HUES64 (cell line): ENCODE measurements around the gene TLDC2.
"Not testable (repeated sequence)": the region's sequence is repeated elsewhere in the genome, so short reads cannot be mapped to it uniquely, and the experiment has no call there.

Source experiments
- H3K27ac ChIP-seq: 2 replicates; pipeline ENCODE4 v1.7.0; 2013; ENCODE audit warnings: low read depth, low read length, inconsistent platforms
- H3K27me3 ChIP-seq: 2 replicates; pipeline ENCODE4 v1.6.1; 2013; ENCODE audit warnings: mild to moderate bottlenecking, low read length; ENCODE audit not compliant: insufficient read depth
- H3K36me3 ChIP-seq: 2 replicates; pipeline ENCODE4 v1.6.1; 2013; ENCODE audit warnings: mild to moderate bottlenecking, low read length; ENCODE audit not compliant: insufficient read depth
- H3K4me1 ChIP-seq: 2 replicates; pipeline ENCODE4 v1.6.1; 2013; ENCODE audit warnings: mild to moderate bottlenecking, low read length, moderate library complexity; ENCODE audit not compliant: insufficient read depth
- H3K4me3 ChIP-seq: 2 replicates; pipeline ENCODE4 v1.5.1; 2013; ENCODE audit warnings: mild to moderate bottlenecking, low read length, moderate library complexity
- H3K9ac ChIP-seq: 2 replicates; pipeline ENCODE4 v1.6.1; 2013; ENCODE audit warnings: mild to moderate bottlenecking, low read depth, low read length
- H3K9me3 ChIP-seq: 2 replicates; pipeline ENCODE4 v1.6.1; 2013; ENCODE audit warnings: low read depth, low read length; ENCODE audit not compliant: insufficient read depth
- WGBS: fragments of 150-250, 120-280 bp; methylation state at CpG from one replicate; pipeline ENCODE4 v1.1.7; 2013; ENCODE audit warnings: missing lambda C conversion rate; 5-methylcytosine and 5-hydroxymethylcytosine counted together

Gene TLDC2

GRCh38 chr20:36936761-36937401 lies 60.9 kb downstream of the TLDC2 start:
- H3K9ac ChIP-seq, H3K27ac ChIP-seq, H3K27me3 ChIP-seq, H3K4me3 ChIP-seq, H3K9me3 ChIP-seq, H3K4me1 ChIP-seq: not testable (repeated sequence)
- WGBS = 97% methylated on average over 9 of the region's 9 CpGs
- peaks cover 44% of the 10 kb centered on the region for H3K36me3 ChIP-seq

GRCh38 chr20:36937402-36937770 lies 61.4 kb downstream of the TLDC2 start:
- H3K36me3 ChIP-seq = peaks cover 44% of the 10 kb centered on the region
- 0 out of 2 replicates have a peak, but pooled peaks cover 8% of the 10 kb centered on the region for H3K4me1 ChIP-seq

GRCh38 chr20:36941401-36941835 lies 65.5 kb downstream of the TLDC2 start:
- Histone ChIP-seq H3K4me1 (peaks cover 10% of the 10 kb centered on the region), H3K4me3 (no peak overlapping the region), H3K27me3 (no peaks in the 10 kb centered on the region), H3K27ac (no peak overlapping the region), H3K36me3 (peaks cover 39% of the 10 kb centered on the region), H3K9ac (no peak overlapping the region), H3K9me3 (no peaks in the 10 kb centered on the region)
- WGBS = 81% methylated on average over 1 of the region's 1 CpG

More at GRCh38 chr20:36937402-36937770, 61.4 kb downstream of the TLDC2 start:
- Histone ChIP-seq H3K9ac (no peak overlapping the region), H3K27me3 (no peaks in the 10 kb centered on the region), H3K9me3 (no peaks in the 10 kb centered on the region), H3K27ac (no peak overlapping the region), H3K4me3 (no peak overlapping the region)
